Astrocyte (in vitro differentiated cells and primary cell): Measurements from ENCODE around the gene SPZ1. TPM values are rescaled to one million over a fixed set of nuclear protein-coding genes. Genes with fewer than 3 reads are reported as not detected.

Experiments used
- total RNA-seq: library from RNA; stranded (reverse); gene quantifications from 2 replicates; pipeline ENCODE4 v1.2.1, GENCODE V29; 2021

SPZ1 gene
- total RNA-seq, 1 donor from 2014 or later, result not detected

Other genes with a start within 250 kb of the SPZ1 start
- 57.3 and 60.3 TPM in 2 replicates for gene SERINC5, start 64.0 kb upstream of the SPZ1 start, total RNA-seq
- 48.5 and 48.8 TPM in 2 replicates for gene ZFYVE16, start 88.1 kb downstream of the SPZ1 start, total RNA-seq
- 2.9 and 4.4 TPM in 2 replicates for gene FAM151B, start 168.1 kb downstream of the SPZ1 start, total RNA-seq